GM18867 (cell line): ENCODE measurements around the gene SPATA25.
"Not testable (repeated sequence)": the region's sequence is repeated elsewhere in the genome, so short reads cannot be mapped to it uniquely, and the experiment has no call there.

Source experiments
- ATAC-seq: cut with Tn5 transposase; IDR thresholded peaks from one replicate; pipeline ENCODE4 v1.9.1; 2021; ENCODE audit warnings: mild to moderate bottlenecking, moderate library complexity; ENCODE audit not compliant: unreplicated experiment

The SPATA25 gene, protein sequence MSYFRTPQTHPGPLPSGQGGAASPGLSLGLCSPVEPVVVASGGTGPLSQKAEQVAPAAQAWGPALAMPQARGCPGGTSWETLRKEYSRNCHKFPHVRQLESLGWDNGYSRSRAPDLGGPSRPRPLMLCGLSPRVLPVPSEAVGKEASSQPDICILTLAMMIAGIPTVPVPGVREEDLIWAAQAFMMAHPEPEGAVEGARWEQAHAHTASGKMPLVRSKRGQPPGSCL

DNA sequence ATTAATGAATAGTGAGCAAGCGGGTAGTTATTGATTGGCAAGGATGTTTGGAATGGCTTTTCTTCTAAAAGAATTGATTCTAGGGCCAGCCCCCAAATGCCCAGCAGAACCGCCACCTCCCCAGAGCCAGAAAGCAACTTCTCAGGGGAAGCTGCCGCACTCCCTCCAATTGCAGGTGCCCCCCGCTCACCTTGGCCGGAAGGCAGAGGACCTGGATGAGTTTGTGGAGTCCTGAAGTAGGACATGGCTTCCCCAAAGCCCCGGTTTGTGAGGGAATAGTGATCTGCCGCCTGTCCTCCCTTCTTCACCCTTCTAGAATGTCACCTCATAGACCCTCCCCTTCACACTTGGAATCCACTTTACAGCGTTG, at the start of gene SPATA25:
SPATA25 (minus strand) TSS at position 277 of the 370 bp plus-strand sequence; CDS start at position 245, 32 bp downstream.
- ATAC-seq = no peak

DNA sequence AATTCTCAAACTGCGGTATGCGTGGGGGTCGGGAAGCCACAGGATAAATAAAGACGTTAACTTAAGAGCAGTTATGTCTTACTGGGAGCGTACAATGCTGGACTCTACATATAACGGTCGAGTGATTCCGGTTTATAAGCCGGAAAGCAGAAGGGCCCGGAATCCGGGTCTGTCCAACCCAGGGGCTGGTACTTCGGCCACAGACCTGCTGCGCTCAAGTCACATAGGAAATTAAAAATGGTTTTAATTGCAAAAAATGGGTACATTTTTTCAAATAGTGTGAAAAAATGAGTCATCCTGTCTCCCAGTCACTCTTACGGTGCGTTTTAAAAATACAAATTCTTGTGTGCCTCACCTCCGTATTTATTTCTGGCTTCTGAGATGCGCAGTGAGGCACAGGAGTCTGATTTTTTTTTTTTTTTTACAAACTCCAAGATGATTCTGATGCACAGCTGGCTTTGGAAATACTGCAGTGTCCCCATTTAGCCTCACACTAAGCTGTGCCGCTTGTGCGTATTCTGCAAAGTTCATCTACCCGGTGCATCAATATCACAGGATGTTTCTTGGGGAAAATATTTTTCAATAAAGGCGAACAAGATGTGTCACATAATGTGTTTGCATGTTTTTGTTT, 48.1 kb upstream of the SPATA25 start:
- ATAC-seq = peak; percentile 17

DNA sequence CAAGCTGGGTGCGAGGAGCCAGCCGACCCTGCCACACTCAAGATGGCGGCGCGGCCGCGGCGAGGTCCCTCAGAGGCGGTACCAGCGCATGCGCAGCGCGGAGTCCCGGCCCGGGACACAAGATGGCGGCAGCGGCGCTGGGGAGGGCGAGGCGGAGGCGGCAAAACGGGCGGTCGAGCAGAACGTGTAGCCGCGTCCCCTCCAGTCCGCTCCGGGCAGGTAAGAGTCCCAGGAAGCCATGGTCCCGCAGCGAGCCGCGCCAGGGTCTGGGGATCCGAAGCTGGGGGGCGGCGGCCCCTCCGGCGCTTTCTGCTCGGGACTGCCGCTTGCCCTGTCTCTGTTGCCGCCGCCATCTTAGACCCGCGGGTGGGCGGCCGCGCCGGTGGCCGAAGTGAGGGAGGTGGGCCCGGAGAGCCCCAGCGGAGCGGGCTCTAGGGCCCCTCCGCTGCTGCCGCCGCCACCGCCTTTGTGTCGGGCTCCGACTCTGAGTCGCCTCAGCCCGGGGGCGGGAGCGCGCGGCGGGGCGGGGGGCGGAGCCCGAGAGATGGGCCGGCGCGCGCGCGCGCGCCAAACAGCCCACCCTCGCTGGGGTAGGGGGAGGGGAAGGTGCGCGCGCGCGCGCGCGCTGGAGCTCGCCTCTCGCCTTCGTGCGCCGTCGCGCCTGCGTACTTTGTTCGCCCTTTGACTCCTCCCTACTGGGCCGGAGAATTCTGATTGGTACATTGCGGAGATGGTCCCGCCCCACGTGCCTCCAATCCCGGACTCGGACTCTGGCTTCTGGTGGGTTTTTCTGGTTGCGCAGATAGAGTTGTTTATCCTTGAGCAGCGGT, 47.4 kb upstream of the SPATA25 start, which contains the start of gene PCIF1:
PCIF1 (plus strand) TSS at position 98 of the 830 bp plus-strand sequence. CDS start 4,317 bp downstream, outside the sequence.
- peak; percentile 84 for ATAC-seq

DNA sequence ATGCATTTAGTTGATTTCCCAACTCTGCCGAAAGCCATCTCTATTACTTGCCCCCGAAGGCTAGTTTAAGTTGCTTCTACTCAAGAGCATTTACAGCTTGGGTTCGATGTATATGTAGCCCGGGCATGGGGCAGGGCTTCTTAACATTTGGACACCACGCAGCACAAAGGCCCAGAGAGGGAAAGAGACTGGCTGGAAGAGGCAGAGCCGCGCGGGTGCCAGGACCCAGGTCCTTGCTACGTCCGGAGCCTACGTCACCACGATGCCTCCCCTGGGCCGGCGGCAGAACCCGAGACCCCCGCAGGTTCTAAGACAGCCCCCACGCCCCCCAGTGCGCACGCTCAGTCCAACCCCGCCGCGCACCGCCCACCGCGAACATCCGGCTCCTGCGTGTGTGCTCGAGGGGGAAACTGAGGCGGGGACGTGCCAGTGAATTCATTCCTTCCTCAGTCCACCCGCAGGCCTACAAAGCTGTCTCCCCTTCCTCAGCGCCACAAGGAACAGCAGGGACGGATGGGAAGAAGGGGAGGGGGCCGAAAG, 46.7 kb upstream of the SPATA25 start:
- ATAC-seq = peak; percentile 15

DNA sequence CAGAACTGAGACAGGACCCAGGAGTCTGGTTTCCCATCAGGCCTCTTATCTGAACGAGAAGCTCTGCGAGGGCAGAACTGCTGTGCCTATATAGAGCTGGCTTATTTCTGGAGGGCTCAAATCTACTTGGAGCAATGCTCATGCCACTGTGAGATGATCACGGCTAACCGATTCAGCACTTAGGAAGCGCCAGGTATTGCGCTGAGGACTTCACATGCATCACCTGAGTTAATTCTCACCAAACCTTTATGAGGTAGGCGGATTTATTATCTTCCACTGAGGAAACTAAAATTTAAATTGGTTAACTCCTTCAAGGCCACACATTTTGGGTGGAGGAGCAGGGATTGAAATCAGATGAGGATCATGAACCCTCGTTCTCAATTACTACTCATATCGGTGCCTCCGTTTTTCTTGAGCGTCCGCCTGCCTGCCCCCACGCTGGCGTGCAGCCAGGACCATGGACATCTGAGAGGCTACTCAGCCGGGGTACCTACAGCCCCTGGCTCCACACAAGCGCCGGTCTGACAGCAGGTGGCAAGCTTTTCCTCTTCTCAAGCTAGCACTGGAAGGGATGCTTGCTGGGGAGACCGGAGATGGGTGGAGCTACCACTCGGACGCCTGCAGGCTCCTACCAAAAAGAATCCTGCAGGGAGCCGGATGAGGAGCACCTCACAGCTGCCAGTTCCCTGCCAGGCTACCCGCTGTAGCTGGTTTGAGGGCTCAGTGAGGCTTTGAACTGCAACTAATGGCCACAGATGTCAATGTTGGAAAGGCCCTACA, 46.0 kb upstream of the SPATA25 start:
- ATAC-seq = no peak

DNA sequence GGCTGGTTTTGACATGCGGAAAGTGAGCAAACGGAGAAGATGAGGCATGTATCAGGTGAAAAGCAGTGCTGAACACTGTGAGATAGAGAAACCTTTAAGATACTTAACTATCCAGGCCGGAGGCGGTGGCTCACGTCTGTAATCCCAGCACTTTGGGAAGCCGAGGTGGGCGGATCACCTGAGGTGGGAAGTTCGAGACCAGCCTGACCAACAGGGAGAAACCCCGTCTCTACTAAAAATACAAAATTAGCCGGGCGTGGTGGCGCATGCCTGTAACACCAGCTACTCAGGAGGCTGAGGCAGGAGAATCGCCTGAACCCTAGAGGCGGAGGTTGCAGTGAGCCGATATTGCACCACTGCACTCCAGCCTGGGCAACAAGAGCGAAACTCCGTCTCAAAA, 44.3 kb upstream of the SPATA25 start:
- not testable (repeated sequence) for ATAC-seq

DNA sequence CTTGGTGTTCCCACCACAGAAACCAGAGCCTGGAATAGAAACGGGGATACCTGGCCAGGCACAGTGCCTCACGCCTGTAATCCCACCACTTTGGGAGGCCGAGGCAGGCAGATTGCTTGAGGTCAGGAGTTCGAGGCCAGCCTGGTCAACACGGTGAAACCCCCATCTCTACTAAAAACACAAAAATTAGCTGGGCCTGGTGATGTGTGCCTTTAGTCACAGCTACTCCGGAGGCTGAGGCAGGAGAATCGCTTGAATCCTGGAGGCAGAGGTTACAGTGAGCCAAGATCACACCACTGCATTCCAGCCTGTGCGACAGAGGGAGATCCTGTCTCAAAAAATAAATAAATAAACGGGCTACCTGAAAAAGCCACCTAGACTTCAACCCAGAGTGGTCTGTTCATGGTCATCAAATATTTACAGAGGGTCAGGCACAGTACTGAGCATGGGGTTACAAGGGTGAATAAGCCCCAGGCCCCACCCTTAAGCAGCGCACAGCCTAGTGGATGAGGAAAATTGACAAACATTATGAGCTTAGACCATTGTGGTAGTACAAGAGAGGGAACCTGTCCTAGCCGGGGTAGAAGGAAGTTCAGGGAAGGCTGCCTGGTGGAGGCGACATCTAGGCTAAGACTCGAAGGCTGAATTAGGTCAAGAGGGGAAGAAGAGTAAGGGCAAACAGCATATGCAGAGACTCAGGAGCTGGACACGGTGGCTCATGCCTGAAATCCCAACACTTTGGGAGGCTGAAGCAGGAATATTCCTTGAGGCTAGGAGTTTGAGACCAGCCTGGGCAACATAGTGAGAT, 39.9 kb upstream of the SPATA25 start:
- no peak for ATAC-seq

DNA sequence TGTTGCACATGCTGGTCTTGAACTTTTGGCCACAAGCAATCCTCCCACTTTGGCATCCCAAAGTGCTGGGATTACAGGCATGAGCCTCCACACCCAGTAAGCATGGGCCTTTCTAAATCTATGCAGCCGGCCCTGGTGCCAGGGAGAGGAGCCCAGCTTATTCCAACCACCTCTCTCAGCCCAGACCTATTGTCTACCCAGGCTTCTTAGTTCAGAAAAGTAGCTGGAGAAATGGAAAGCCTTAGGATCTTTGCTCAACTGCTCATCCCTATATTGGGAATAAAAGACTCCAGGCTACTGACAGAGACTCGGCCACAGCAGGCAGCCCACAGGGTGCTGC, 39.3 kb upstream of the SPATA25 start:
- no peak for ATAC-seq

DNA sequence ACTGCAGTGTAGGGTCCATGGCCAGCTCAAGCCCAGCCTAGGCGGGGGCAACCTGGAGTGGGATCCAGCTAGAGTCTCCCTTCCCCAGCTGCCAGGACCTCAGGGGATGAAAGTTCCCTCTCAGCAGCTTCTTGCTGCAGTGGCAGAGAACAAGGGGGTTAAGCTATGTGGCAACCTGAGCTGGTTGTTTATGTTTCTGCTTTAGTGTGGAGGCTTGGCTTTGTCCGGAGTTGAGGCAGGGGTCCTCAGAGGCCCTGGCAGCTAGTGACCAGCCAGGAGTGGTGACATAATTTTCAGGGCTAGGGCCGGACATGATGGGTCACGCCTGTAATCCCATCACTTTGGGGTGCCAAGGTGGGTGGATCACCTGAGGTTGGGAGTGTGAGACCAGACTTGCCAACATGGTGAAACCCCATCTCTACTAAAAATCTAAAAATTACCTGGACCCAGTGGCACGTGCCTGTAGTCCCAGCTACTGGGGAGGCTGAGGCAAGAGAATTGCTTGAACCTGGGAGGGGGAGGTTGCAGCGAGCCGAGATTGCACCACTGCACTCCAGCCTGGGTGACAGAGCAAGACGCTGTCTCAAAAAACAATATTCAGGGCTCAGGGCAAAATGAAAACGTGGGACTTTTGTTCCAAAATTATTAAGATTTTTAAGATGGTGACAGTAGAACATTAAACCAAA, 38.5 kb upstream of the SPATA25 start:
- ATAC-seq = no peak

DNA sequence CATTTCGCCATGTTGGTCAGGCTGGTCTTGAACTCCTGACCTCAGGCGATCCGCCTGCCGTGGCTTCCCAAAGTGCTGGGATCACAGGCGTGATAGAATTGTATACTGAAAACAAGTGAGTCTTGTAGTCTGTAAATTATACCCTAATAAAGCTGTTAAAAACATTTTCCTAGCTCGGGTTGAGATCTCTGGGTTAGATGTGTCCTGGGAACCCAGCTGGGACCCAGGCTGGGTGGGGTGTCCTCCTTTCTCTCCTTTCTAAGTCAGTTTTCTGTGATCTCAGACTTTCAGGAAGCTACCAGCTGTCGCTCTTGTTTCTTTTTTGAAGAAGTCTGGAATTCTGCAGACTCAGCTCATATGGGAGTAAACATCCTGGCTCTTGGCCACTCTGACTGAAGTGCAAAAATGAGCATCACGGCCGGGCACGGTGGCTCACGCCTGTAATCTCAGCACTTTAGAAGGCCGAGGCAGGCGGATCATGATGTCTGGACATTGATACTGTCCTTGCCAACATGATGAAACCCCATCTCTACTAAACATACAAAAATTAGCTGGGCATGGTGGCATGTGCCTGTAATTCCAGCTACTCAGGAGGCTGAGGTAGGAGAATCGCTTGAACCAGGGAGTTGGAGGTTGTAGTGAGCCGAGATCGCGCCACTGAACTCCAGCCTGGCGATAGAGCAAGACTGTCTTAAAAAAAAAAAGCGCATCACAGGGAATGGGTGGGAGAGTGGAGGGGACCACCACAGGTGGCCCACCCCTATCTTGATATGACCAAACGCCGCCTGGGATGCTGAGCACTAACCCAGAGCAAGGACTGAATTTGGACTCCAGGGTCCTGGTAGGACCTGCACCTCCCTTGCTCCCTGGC, 37.2 kb upstream of the SPATA25 start:
- no peak for ATAC-seq

DNA sequence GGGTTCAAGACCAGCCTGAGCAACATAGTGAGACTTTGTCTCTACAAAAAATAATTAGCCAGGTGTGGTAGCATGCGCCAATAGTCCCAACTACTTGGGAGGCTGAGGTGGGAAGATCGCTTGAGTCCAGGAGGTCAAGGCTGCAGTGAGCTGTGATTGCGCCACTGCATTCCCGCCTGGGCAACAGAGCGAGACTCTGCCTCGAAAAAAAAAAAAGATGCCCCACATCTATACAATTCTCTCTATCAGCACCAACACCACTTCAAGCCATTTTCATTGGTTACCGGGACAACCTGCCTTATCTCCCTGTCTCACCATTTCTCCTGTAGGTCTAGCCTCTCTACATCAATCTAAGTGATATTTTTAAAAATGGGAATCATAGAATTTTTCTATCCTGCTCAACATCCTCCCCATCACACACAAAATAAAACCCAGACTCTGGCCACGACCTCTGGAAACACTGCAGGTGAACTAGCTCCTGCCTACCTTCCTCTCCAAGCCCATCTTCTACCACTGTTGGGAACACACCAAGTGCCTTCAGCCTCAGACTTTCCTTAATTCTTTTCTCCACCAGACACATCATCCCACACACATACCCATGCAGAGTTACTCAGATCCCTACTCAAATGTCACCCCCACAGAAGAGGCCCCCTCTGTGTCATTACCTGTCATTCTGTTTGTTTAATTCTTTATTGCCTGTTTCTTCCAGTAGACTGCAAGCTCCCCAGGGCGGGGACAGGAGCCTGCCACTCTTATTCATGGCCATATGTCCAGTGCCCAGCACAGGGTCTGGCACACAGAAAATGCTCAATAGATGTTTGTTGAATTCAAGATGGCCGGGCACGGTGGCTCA, 34.1 kb upstream of the SPATA25 start:
- no peak for ATAC-seq

DNA sequence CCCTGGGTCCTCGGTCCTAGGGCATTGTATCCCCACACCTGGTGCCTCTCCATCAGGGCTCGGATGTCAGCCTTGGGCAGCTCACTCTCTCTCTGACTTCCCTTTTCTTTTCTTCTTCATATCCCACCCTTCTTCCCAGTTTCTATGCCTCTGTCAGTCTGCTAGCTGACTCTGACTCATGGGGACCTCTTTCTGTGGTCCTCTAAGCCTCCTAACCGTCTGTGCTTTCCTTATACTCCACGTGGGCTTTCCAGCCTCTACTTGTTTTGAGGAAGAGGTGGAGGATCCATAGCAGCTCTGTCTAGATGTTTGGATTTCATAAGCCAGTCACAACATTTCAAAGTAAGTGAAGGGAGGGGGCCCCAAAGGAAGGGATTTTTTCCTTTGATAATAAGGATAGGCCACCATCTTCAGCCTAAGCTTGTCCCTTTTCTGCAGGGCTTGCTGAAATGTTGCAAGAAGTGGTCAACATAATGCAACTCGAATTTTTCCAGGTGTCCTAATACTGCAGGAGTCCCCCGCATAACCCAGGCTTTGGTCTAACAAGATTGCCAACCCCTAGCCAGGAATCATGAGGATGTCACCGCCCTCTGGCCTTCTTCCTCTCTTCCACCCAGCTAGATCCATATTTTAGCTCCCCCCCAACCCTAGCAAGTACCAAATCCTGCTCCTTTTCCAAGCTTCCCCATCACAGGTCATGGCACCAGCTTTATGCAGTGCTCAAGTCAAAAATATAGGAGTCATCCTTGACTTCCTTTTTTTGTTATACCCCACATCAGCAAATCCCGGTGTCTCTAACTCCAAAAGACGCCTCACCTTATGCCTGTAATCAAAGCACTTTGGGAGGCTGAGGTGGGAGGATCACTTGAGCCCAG, 33.3 kb upstream of the SPATA25 start:
- no peak for ATAC-seq

DNA sequence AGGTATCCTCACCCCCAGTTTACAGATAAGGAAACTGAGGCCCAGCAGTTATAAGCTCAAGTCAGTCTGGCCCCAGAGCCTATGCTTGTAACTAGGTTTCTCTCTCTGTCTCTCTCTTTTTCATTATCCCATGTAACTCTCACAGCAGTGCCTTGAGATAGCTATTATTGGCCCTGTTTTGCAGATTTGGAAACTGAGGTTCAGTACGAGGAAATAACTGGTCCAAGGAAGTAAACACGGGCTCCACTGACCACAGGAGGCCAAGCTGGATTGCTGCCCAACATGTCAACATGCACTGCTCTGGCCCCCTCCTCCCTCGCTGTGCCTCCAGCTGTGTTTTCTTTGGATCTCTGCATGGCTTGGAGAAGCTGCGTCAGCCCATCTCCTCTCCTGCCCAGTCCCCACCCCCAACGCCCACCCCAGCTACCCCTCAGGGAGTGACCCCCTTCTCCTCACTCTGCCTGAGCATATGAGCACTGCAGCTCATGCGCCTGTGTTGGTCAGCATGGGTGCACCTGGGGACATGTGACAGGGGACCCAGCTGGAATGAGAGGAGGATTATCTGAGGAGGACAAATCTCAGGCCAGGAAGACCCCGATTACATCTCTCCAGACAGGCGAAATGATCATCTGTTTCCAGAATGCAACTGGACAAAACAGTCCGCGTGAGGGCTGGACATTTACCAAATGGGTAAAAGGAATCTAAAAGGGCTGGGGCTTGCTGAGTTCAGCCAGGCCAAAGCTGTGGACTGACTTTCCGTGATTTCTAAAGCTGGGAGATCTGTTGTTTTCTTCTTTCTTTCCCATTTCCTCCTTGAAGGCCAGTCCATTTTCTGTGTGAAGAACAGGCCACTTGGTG, 32.3 kb upstream of the SPATA25 start:
- no peak for ATAC-seq

DNA sequence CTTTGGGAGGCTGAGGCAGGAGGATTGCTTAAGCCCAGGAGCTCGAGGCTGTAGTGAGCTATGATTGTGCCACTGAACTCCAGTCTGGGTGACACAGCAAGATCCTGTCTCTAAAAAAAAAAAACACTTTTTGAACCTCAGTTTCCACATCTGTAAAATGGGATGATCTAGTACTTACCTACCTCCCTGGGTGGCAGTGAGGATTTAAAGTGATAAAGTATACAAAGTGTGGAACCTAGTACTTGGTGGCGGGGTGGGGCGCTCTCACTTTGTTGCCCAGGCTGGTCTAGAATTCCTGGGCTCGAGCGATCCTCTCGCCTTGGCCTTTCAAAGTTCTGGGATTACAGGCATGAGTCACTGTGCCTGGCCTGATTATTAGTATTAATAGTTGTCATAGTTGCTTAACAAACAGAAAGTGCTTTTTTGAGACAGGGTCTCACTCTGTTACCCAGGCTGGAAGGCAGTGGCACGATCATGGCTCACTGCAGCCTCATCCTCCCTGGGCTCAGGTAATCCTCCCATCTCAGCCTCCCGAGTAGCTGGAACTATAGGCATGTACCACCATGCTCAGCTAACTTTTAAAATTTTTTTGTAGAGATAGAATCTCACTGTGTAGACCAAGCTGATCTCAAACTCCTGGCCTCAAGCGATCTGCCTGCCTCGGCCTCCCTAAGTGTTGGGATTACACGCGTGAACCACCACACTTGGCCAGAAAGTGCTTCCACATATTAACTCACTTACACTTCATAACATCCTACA, 31.5 kb upstream of the SPATA25 start:
- no peak for ATAC-seq

DNA sequence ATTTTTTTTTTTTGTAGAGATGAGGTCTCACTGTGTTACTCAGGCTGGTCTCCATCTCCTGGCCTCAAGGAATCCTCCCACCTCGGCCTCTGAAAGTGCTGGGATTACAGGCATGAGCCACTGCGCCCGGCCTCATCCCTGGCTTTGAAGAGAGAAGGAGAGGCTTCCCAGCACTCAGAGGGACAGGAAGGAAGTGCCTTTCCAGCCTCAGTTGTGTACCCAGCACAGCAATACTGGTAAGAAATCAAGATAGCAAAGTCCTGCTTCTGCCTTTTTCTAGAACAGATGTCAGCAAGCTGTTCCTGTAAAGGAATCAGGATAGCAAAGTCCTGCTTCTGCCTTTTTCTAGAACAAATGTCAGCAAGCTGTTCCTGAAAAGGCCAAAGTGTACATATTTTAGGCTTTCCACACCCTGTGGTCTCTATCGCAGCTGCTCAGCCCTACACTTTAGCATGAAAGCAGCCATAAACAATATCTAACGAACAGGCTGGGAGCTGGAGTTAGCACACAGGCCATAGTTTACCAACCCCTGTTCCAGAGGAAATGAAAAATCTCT, 30.8 kb upstream of the SPATA25 start:
- no peak for ATAC-seq
